Activated CD8-positive, alpha-beta memory T cell treated with anti-CD3 and anti-CD28 coated beads, Interleukin-2, amount 10 ng/mL, durations not matched to agents 7 days and 5 days (primary cell): ENCODE results near the gene PMVK. TPM values are rescaled to one million over a fixed set of nuclear protein-coding genes. Genes with fewer than 3 reads are reported as not detected.

Experiments used
- ATAC-seq: fragments of 150-1000 bp; cut with Tn5 transposase; one replicate; pipeline ENCODE4 v1.10.0; 2021; ENCODE audit warnings: moderate library complexity
- CTCF ChIA-PET: fragments of 350-600 bp; sonication (Branson Sonifier 250); formaldehyde crosslinking; loops from one replicate; lab custom pipeline; 2021; ENCODE audit warnings: antibody characterized with exemption; lab: Charles Lee
- DNase-seq: peaks from one replicate; pipeline ENCODE4 v3.0.0-alpha.2; 2020
- H3K27ac Mint-ChIP-seq: one replicate; pipeline ENCODE4 v1.8.0; 2021; ENCODE audit warnings: mild to moderate bottlenecking, mixed read lengths
- H3K27me3 Mint-ChIP-seq: one replicate; pipeline ENCODE4 v1.8.0; 2021; ENCODE audit warnings: mixed read lengths
- H3K36me3 Mint-ChIP-seq: one replicate; pipeline ENCODE4 v1.8.0; 2021; ENCODE audit warnings: mild to moderate bottlenecking, mixed read lengths
- H3K4me1 Mint-ChIP-seq: one replicate; pipeline ENCODE4 v1.8.0; 2021; ENCODE audit warnings: mixed read lengths
- H3K4me3 Mint-ChIP-seq: one replicate; pipeline ENCODE4 v1.8.0; 2021; ENCODE audit warnings: mild to moderate bottlenecking, moderate library complexity, mixed read lengths
- H3K9me3 Mint-ChIP-seq: one replicate; pipeline ENCODE4 v1.8.0; 2022; ENCODE audit warnings: low read depth, mixed read lengths
- total RNA-seq, 2 experiments: library from RNA; stranded (reverse); gene quantifications; one replicate each; pipeline ENCODE4 v1.2.3, GENCODE V29; 2021

Gene PMVK
- total RNA-seq, 2 experiments from 2014 or later: 43.6 to 46.8 TPM

- Mint-ChIP-seq H3K27me3 (no peaks in the 10 kb centered on the region), H3K27ac (peak overlapping the region; percentile 91), H3K9me3 (no peaks in the 10 kb centered on the region), H3K4me1 (peaks cover 40% of the 10 kb centered on the region), H3K36me3 (peaks cover 25% of the 10 kb centered on the region), H3K4me3 (peak overlapping the region; percentile 89)
- DNase-seq: no peak
- CTCF ChIA-PET: interaction anchor here (1.0 to 3.2 kb wide), 13 partner anchors 9 to 357 kb away, joined by 3 to 21 read pairs (median 8); partner anchors contain the start of genes ADAM15, PMVK and SHC1
- ATAC-seq: peak; percentile 21
Measured at GRCh38 chr1:154962156-154962749, 25.7 kb upstream of the PMVK start.

- Mint-ChIP-seq H3K36me3 (peaks cover 22% of the 10 kb centered on the region), H3K27me3 (no peaks in the 10 kb centered on the region), H3K4me1 (peaks cover 46% of the 10 kb centered on the region), H3K4me3 (peak within 1 kb of the TSS; percentile 96), H3K9me3 (no peaks in the 10 kb centered on the region), H3K27ac (peak within 1 kb of the TSS; percentile 91)
- DNase-seq (peak; percentile 87), ATAC-seq (peak; percentile 86)
- CTCF ChIA-PET: interaction anchor here (0.6 to 3.2 kb wide), 22 partner anchors 9 to 356 kb away, joined by 3 to 21 read pairs (median 4); partner anchors contain the start of genes ADAM15, FLAD1, PMVK and SHC1
Measured at GRCh38 chr1:154961207-154962155, 25.0 kb upstream of the PMVK start, which contains the start of gene PYGO2. TSS of gene PYGO2 (minus strand) at chr1:154961782. CDS start at chr1:154961576, 206 bp downstream.

- Mint-ChIP-seq H3K36me3 (peaks cover 20% of the 10 kb centered on the region), H3K4me1 (peaks cover 55% of the 10 kb centered on the region), H3K27ac (peak overlapping the region; percentile 89), H3K4me3 (peak overlapping the region; percentile 96), H3K27me3 (no peaks in the 10 kb centered on the region), H3K9me3 (no peaks in the 10 kb centered on the region)
- ATAC-seq (no peak), DNase-seq (no peak)
- CTCF ChIA-PET: interaction anchor here (0.8 to 3.2 kb wide), 19 partner anchors 8 to 124 kb away, joined by 3 to 21 read pairs (median 5); partner anchors contain the start of genes ADAM15, FLAD1, PMVK and SHC1
Measured at GRCh38 chr1:154960446-154961136, 24.1 kb upstream of the PMVK start.

DNA sequence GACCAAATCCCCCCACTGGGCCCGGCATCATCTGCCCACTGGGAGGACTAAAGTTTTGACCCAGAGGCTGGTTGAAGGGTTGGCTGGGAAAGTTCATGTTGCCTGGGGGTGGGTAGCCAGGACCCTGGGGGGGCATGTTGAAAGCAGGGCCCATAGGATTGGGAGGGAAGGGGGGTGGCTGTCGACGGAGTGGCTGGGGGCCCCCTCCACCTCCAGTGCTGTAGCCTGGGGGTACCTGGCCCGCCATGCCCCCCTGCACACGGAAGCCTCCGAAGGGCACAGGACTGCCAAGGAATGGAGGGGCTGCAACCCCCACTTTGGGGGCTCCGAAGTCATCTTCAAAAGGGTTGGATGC, 22.9 kb upstream of the PMVK start:
- Mint-ChIP-seq H3K4me3 (peak overlapping the region; percentile 31), H3K27me3 (no peaks in the 10 kb centered on the region), H3K36me3 (peaks cover 20% of the 10 kb centered on the region), H3K4me1 (peaks cover 65% of the 10 kb centered on the region), H3K27ac (no peak overlapping the region), H3K9me3 (no peaks in the 10 kb centered on the region)
- ATAC-seq: no peak
- no peak for DNase-seq
- CTCF ChIA-PET: interaction anchor here (0.9 to 2.9 kb wide), 3 partner anchors 14 to 19 kb away, joined by 3 to 21 read pairs (median 4); no protein-coding TSS in a partner anchor

DNA sequence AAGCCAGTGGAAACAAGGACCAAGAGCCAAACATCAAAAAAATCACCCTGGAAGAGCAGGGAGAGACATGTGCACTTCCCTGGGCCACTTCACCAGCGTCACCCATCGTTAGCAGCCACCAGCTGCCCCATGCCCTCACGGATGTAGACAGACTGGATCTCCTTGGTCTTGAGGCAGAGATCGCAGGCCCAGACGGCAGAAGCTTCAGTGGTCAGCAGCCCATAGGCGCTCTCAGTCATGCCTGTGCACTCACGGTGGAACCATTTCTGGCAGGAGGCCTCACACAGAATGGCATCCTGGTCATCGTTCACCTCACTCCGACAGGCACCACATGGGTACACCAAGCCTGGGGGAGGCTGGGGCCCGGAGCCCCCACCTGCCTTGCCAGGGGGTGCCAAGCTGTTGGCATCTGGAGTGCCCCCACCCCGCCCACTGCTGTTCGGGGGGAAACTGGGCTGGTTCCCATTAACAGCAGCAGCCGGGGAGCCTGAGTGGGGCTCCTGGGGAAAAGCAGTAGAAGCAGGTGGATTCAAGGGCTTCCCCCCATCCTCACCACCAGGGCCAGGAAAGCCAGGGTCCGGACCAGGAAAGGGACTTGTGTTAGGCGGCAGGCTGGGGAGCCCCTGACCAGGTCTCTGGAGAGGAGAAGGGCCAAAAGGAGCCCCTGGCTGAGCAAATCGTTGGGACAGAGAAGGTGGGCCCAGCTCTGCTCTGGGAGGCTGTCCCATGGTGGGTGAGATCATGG, 22.3 kb upstream of the PMVK start:
- CTCF ChIA-PET: interaction anchor here (1.2 to 1.4 kb wide), 3 partner anchors 15 to 58 kb away, joined by 3 to 4 read pairs (median 4); no protein-coding TSS in a partner anchor
- peak overlapping the region; percentile 47 for H3K27ac Mint-ChIP-seq
- H3K9me3 Mint-ChIP-seq: no peaks in the 10 kb centered on the region
- H3K4me3 Mint-ChIP-seq: no peak overlapping the region
- H3K36me3 Mint-ChIP-seq: peaks cover 18% of the 10 kb centered on the region
- peaks cover 69% of the 10 kb centered on the region for H3K4me1 Mint-ChIP-seq
- DNase-seq: no peak
- no peaks in the 10 kb centered on the region for H3K27me3 Mint-ChIP-seq
- ATAC-seq: no peak

DNA sequence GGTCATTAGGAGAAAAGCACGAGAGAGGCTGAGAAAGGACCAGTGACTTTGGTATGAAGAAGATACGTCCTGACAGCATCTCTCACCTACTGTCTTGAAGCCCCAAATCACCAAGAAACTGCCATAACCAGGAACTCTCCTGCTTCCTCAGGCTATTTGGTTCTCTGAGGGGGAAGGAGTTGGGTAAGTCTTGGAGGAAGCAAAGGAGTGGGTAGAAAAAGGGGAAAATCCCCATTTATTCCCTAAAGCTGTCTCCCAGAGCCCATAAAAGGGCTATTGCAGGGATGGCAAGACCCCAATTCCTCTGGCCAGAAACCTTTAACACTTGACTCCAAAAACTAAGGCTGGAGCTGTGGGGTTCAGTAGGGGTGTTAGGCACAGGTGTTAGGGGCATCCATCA, 21.5 kb upstream of the PMVK start:
- CTCF ChIA-PET: interaction anchor here (1.2 to 1.4 kb wide), 2 partner anchors 38 to 59 kb away, joined by 3 to 4 read pairs; no protein-coding TSS in a partner anchor
- Mint-ChIP-seq H3K27ac (peak overlapping the region; percentile 47), H3K4me1 (peaks cover 69% of the 10 kb centered on the region), H3K27me3 (no peaks in the 10 kb centered on the region), H3K36me3 (peaks cover 16% of the 10 kb centered on the region), H3K4me3 (no peak overlapping the region), H3K9me3 (no peaks in the 10 kb centered on the region)
- DNase-seq (no peak), ATAC-seq (no peak)

DNA sequence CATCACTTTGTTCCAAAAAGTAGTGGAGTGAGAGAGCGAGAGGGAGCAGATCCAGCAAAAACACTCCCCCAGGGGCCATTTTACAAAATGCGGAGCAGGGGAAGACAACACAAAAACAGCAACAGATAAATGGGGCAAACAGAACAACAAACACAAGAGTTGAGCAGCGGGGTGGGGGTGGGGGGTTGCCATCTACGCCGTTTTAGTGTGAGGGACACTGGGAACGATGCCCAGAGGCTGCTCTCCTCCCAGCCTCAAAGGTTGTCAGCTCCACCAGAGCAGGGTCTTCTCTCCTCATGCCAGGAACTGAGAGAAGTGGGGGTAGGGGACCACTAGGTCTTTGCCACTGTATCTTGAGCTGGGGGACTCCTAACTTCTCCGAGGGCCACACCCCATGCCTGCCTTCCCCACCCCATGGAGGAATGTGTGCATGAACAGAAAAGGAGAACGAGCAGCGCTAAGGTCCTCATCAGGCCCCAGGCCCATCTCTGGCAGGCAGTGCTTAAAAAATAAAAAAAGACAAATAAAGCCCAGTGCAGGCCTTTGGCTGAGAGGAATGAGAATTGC, 20.7 kb upstream of the PMVK start:
- DNase-seq: no peak
- H3K27me3 Mint-ChIP-seq: no peaks in the 10 kb centered on the region
- no peaks in the 10 kb centered on the region for H3K9me3 Mint-ChIP-seq
- peaks cover 71% of the 10 kb centered on the region for H3K4me1 Mint-ChIP-seq
- H3K4me3 Mint-ChIP-seq: no peak overlapping the region
- H3K27ac Mint-ChIP-seq: peak overlapping the region; percentile 98
- CTCF ChIA-PET: interaction anchor here (1.4 to 5.6 kb wide), 3 partner anchors 39 to 107 kb away, joined by 3 to 41 read pairs (median 5); partner anchors contain the start of gene EFNA4
- peaks cover 12% of the 10 kb centered on the region for H3K36me3 Mint-ChIP-seq
- ATAC-seq: no peak

DNA sequence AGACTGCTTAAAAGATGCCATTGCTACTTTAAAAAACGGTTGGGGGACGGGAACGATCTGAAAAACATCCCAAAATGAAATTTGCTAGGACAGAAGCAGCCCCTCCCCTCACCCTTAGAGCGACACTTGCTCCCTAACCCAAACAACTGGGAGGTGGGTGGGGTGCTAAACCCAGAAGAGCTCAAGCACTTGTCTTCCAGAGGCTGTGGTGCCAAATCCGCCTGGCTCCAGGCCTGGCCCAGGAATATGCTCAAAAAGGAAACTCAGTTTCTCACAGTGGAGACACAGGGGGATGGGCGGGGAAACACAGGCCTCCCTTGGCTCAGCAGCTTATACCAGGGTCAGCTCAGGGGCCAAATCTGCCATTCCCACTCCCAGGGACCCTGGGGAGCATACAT, 20.0 kb upstream of the PMVK start:
- Mint-ChIP-seq H3K4me3 (peak overlapping the region; percentile 95), H3K27me3 (no peaks in the 10 kb centered on the region), H3K4me1 (peaks cover 75% of the 10 kb centered on the region), H3K9me3 (no peaks in the 10 kb centered on the region), H3K27ac (peak overlapping the region; percentile 98), H3K36me3 (peaks cover 16% of the 10 kb centered on the region)
- CTCF ChIA-PET: interaction anchor here (1.4 to 5.6 kb wide), 9 partner anchors 10 to 294 kb away, joined by 3 to 46 read pairs (median 5); partner anchors contain the start of genes CKS1B and EFNA4
- ATAC-seq: no peak
- no peak for DNase-seq

GRCh38 chr1:154955718-154956543, 19.4 kb upstream of the PMVK start, which contains the start of gene PBXIP1:
TSS of gene PBXIP1 (minus strand) at chr1:154956099. CDS start at chr1:154953721, 2,378 bp downstream.
- H3K27ac Mint-ChIP-seq: peak within 1 kb of the TSS; percentile 98
- H3K4me1 Mint-ChIP-seq: peaks cover 78% of the 10 kb centered on the region
- no peaks in the 10 kb centered on the region for H3K9me3 Mint-ChIP-seq
- H3K4me3 Mint-ChIP-seq: peak within 1 kb of the TSS; percentile 95
- DNase-seq (peak; percentile 92), ATAC-seq (peak; percentile 62)
- H3K27me3 Mint-ChIP-seq: no peaks in the 10 kb centered on the region
- peaks cover 14% of the 10 kb centered on the region for H3K36me3 Mint-ChIP-seq
- CTCF ChIA-PET: interaction anchor here (0.7 to 5.6 kb wide), 20 partner anchors 8 to 347 kb away, joined by 3 to 46 read pairs (median 4); partner anchors contain the start of genes ADAM15, CKS1B, EFNA4 and KRTCAP2

DNA sequence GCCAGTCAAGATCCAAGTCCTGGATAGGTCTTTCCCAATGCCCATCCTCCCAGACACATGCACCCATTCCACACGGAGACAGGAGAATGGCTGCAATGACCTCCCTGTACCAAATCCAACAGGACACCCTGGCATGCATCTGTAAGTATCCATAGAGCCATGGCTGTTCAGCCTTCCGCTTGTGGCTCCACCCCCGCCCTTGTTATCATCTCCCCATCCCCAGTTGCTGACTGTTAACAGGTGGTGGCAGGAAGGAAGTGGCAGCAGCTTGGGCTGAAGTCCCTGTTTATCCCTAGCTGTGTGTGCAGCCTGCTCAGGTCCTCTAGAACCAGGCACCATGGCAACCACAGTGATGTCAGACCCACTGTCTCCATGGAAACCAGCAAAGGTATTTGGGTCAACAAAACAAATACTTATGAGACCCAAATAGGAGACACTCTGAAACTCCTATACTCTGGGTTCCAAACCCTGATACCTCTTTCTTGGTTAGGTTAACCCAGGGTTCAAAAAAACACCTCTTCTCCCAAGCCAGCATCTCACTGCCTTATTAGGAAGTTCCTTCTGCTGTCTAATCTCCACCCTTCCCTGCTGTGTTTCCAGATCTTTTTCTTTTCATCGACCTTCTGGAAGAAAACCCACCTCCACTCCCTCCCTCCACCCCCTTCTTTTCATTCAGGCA, 18.7 kb upstream of the PMVK start:
- peak; percentile 97 for DNase-seq
- peak overlapping the region; percentile 95 for H3K4me3 Mint-ChIP-seq
- peaks cover 77% of the 10 kb centered on the region for H3K4me1 Mint-ChIP-seq
- peaks cover 17% of the 10 kb centered on the region for H3K36me3 Mint-ChIP-seq
- peak overlapping the region; percentile 98 for H3K27ac Mint-ChIP-seq
- H3K9me3 Mint-ChIP-seq: no peaks in the 10 kb centered on the region
- CTCF ChIA-PET: interaction anchor here (0.7 to 5.6 kb wide), 22 partner anchors 9 to 347 kb away, joined by 3 to 46 read pairs (median 4); partner anchors contain the start of genes ADAM15, CKS1B, EFNA4 and FLAD1
- H3K27me3 Mint-ChIP-seq: no peaks in the 10 kb centered on the region
- peak; percentile 89 for ATAC-seq
